Smooth muscle cell (in vitro differentiated cells): ENCODE results near the gene FAN1. TPM values are rescaled to one million over a fixed set of nuclear protein-coding genes. Genes with fewer than 3 reads are reported as not detected.

Experiments used
- DNase-seq: peaks from one replicate; lab custom pipeline; 2025; ENCODE audit not compliant: unreplicated experiment; lab: John Stamatoyannopoulos, UW
- H2AFZ ChIP-seq: fragments of 200-600 bp; sonication (generic); 2 replicates; pipeline ENCODE4 v1.6.0; 2016; ENCODE audit warnings: antibody characterized with exemption, low read depth, mild to moderate bottlenecking
- H3F3A ChIP-seq: fragments of 200-600 bp; sonication (generic); 2 replicates; pipeline ENCODE4 v1.6.0; 2017; ENCODE audit warnings: antibody characterized with exemption, low read depth
- H3K27ac ChIP-seq: fragments of 200-600 bp; sonication (generic); 2 replicates; pipeline ENCODE4 v1.5.1; 2016; ENCODE audit warnings: low read depth, mild to moderate bottlenecking
- H3K27me3 ChIP-seq: fragments of 200-600 bp; sonication (generic); 2 replicates; pipeline ENCODE4 v1.6.1; 2016; ENCODE audit warnings: low read depth, mild to moderate bottlenecking
- H3K36me3 ChIP-seq: fragments of 200-600 bp; sonication (generic); 2 replicates; pipeline ENCODE4 v1.5.1; 2016; ENCODE audit warnings: low read depth
- H3K4me1 ChIP-seq: fragments of 200-600 bp; sonication (generic); 2 replicates; pipeline ENCODE4 v1.5.1; 2016; ENCODE audit warnings: low read depth
- H3K4me2 ChIP-seq: fragments of 200-600 bp; sonication (generic); 2 replicates; pipeline ENCODE4 v1.6.0; 2016; ENCODE audit warnings: mild to moderate bottlenecking
- H3K4me3 ChIP-seq: fragments of 200-600 bp; sonication (generic); 2 replicates; pipeline ENCODE4 v1.5.1; 2016; ENCODE audit warnings: mild to moderate bottlenecking
- H3K79me2 ChIP-seq: fragments of 200-600 bp; sonication (generic); 2 replicates; pipeline ENCODE4 v1.6.0; 2016; ENCODE audit warnings: low read depth, mild to moderate bottlenecking
- H3K9ac ChIP-seq: fragments of 200-600 bp; sonication (generic); 2 replicates; pipeline ENCODE4 v1.6.0; 2016; ENCODE audit warnings: low read depth
- H3K9me3 ChIP-seq: fragments of 200-600 bp; sonication (generic); replicated peaks from 2 replicates; pipeline ENCODE4 v1.5.1; 2016; ENCODE audit warnings: low read depth
- H4K20me1 ChIP-seq: fragments of 200-600 bp; sonication (generic); 2 replicates; pipeline ENCODE4 v1.6.0; 2016; ENCODE audit warnings: low read depth
- CTCF ChIP-seq: fragments of 200-600 bp; sonication (generic); IDR thresholded peaks from 2 replicates; pipeline ENCODE4 v1.5.1; 2017; ENCODE audit warnings: borderline replicate concordance, mild to moderate bottlenecking, antibody characterized with exemption; ENCODE audit not compliant: insufficient read depth, poor library complexity, severe bottlenecking
- WGBS: methylation state at CpG from one replicate; pipeline ENCODE4 v1.1.7; 2016; ENCODE audit warnings: low lambda C conversion rate; 5-methylcytosine and 5-hydroxymethylcytosine counted together
- polyA plus RNA-seq: library from polyadenylated mRNA; unstranded; fragments of >200 nt; fragmentation: Nextera tagmentation; extraction: Ambion mirVana; gene quantifications from 2 replicates; pipeline ENCODE4 v1.2.1, GENCODE V29; 2016
- total RNA-seq: library from RNA; depleted of rRNA; stranded (reverse); fragments of >200 nt; gene quantifications from 2 replicates; pipeline ENCODE4 v1.2.3, GENCODE V29; 2014

Gene FAN1
- total and polyA plus RNA-seq, 2 experiments from 2014 or later, result 7.7 to 12.1 TPM

GRCh38 chr15:30870681-30871080 is 33.0 kb upstream of the FAN1 start:
- Histone ChIP-seq H3K9ac (no peak overlapping the region), H3K27me3 (no peaks in the 10 kb centered on the region), H3K36me3 (no peaks in the 10 kb centered on the region), H2AFZ (no peak overlapping the region), H4K20me1 (no peaks in the 10 kb centered on the region), H3K4me1 (no peaks in the 10 kb centered on the region), H3K27ac (no peak overlapping the region), H3K79me2 (no peaks in the 10 kb centered on the region), H3K4me3 (no peak overlapping the region), H3K9me3 (no peaks in the 10 kb centered on the region), H3F3A (no peaks in the 10 kb centered on the region), H3K4me2 (no peak overlapping the region)
- TF ChIP-seq CTCF, result no peak
- 84% methylated on average over 1 of the region's 1 CpG for WGBS
- DNase-seq, result no peak

GRCh38 chr15:30872341-30872748 is 31.4 kb upstream of the FAN1 start:
- Histone ChIP-seq H3F3A (no peaks in the 10 kb centered on the region), H3K4me3 (no peak overlapping the region), H3K4me1 (no peaks in the 10 kb centered on the region), H3K79me2 (no peaks in the 10 kb centered on the region), H4K20me1 (no peaks in the 10 kb centered on the region), H3K27ac (no peak overlapping the region), H3K9ac (no peak overlapping the region), H3K36me3 (no peaks in the 10 kb centered on the region), H2AFZ (no peak overlapping the region), H3K27me3 (no peaks in the 10 kb centered on the region), H3K9me3 (no peaks in the 10 kb centered on the region), H3K4me2 (no peak overlapping the region)
- WGBS, result 61% methylated on average over 1 of the region's 1 CpG
- no peak for DNase-seq
- no peak for TF ChIP-seq CTCF

- H3K9ac ChIP-seq, result no peak overlapping the region
- H3K27ac ChIP-seq, result no peak overlapping the region
- no peaks in the 10 kb centered on the region for H3K9me3 ChIP-seq
- no peak for DNase-seq
- no peaks in the 10 kb centered on the region for H3F3A ChIP-seq
- no peaks in the 10 kb centered on the region for H4K20me1 ChIP-seq
- H3K4me3 ChIP-seq, result no peak overlapping the region
- H3K4me1 ChIP-seq, result no peaks in the 10 kb centered on the region
- H2AFZ ChIP-seq, result no peak overlapping the region
- H3K36me3 ChIP-seq, result no peaks in the 10 kb centered on the region
- no peak overlapping the region for H3K4me2 ChIP-seq
- no peak for TF ChIP-seq CTCF
- no peaks in the 10 kb centered on the region for H3K79me2 ChIP-seq
- H3K27me3 ChIP-seq, result no peaks in the 10 kb centered on the region
These were observed 26.6 kb upstream of the FAN1 start for GRCh38 chr15:30877070-30877469.

- H3K79me2 ChIP-seq, result no peaks in the 10 kb centered on the region
- TF ChIP-seq CTCF, result no peak
- H3K27me3 ChIP-seq, result no peaks in the 10 kb centered on the region
- DNase-seq, result no peak
- no peaks in the 10 kb centered on the region for H3K4me1 ChIP-seq
- no peak overlapping the region for H3K4me2 ChIP-seq
- H3K36me3 ChIP-seq, result no peaks in the 10 kb centered on the region
- no peak overlapping the region for H3K9ac ChIP-seq
- H2AFZ ChIP-seq, result no peak overlapping the region
- 18% methylated on average over 1 of the region's 1 CpG for WGBS
- H3K9me3 ChIP-seq, result no peaks in the 10 kb centered on the region
- no peak overlapping the region for H3K27ac ChIP-seq
- no peaks in the 10 kb centered on the region for H4K20me1 ChIP-seq
- no peaks in the 10 kb centered on the region for H3F3A ChIP-seq
- H3K4me3 ChIP-seq, result no peak overlapping the region
These were observed 25.2 kb upstream of the FAN1 start for GRCh38 chr15:30878515-30878914.
